HepG2 (cell line): ENCODE measurements around the gene PTH1R. TPM values are rescaled to one million over a fixed set of nuclear protein-coding genes. Genes with fewer than 3 reads are reported as not detected.
A peak's percentile ranks its signal among the peaks of the same experiment; 100 is the strongest.

Experiments used
- ATAC-seq: fragments of 200-7000 bp; cut with Tn5 transposase; 3 replicates; pipeline ENCODE4 v1.9.1; 2020; ENCODE audit warnings: mild to moderate bottlenecking, moderate library complexity
- BruUV-seq: library from RNA; stranded (reverse); fragments of 400-500 nt; replicated peaks from 2 replicates; lab custom pipeline; 2021; lab: Mats Ljungman, UMichigan
- CTCF ChIA-PET: fragments of 300-600 bp; formaldehyde crosslinking; extraction: SDS; loops from one replicate; lab custom pipeline; 2021; ENCODE audit warnings: low total read pairs, inconsistent platforms, low intra/inter-chr PET ratio; lab: Yijun Ruan, JAX
- POLR2A ChIA-PET: fragments of 350-600 bp; sonication (Branson Sonifier 250); formaldehyde crosslinking; loops from one replicate; lab custom pipeline; 2020; ENCODE audit warnings: antibody characterized with exemption, inconsistent platforms; lab: Yijun Ruan, JAX
- DNase-seq: peaks from one replicate; pipeline ENCODE4 v3.0.0-alpha.2; 2015; ENCODE audit warnings: low spot score
- FAIRE-seq: peaks from 3 replicates; lab custom pipeline; 2011; peaks lifted over from hg19 to GRCh38; lab: Jason Lieb, UNC
- H2AFZ ChIP-seq: one replicate; pipeline ENCODE4 v1.6.1; 2011; ENCODE audit warnings: low read length, inconsistent platforms
- H3K27ac ChIP-seq: fragments of 300-600 bp; 3 replicates; pipeline ENCODE4 v1.8.0; 2011; ENCODE audit warnings: mixed run types, mild to moderate bottlenecking, mixed read lengths, low read length, inconsistent platforms; ENCODE audit not compliant: insufficient read depth; ENCODE audit errors: extremely low read length
- H3K27me3 ChIP-seq, 2 experiments: fragments of 200-600 bp in 1 of 2; 2 replicates in 1 of 2; 3 replicates in 1 of 2; pipeline versions ENCODE4 v1.6.0 to v1.8.0; 2011; ENCODE audit warnings: low read length in 2 of 2, mild to moderate bottlenecking in 2 of 2, moderate library complexity in 2 of 2, inconsistent platforms in 1 of 2; ENCODE audit not compliant: insufficient read depth in 2 of 2, control insufficient read depth in 1 of 2
- H3K36me3 ChIP-seq, 2 experiments: fragments of 200-600 bp in 1 of 2; replicated peaks in 1 of 2; 2 replicates in 1 of 2; 3 replicates in 1 of 2; pipeline versions ENCODE4 v1.5.1 to v1.8.0; 2011; ENCODE audit warnings: low read length in 2 of 2, inconsistent platforms in 1 of 2; ENCODE audit not compliant: insufficient read depth in 2 of 2, control insufficient read depth in 1 of 2
- H3K4me1 ChIP-seq: 2 replicates; pipeline ENCODE4 v1.5.1; 2012; ENCODE audit warnings: low read length, inconsistent platforms; ENCODE audit not compliant: insufficient read depth
- H3K4me2 ChIP-seq: 2 replicates; pipeline ENCODE4 v1.6.0; 2011; ENCODE audit warnings: low read depth, low read length, inconsistent platforms
- H3K4me3 ChIP-seq, 3 experiments: fragments of 200-600 bp in 1 of 3; sonication (generic), shearing (Covaris generic) in 1 of 3; replicated peaks in 1 of 3; 2 replicates each; pipeline ENCODE4 v1.5.1; 2011 to 2016; ENCODE audit warnings: low read length in 3 of 3, inconsistent platforms in 2 of 3, low read depth in 2 of 3, mild to moderate bottlenecking in 2 of 3, control low read depth in 1 of 3, mixed read lengths in 1 of 3; ENCODE audit not compliant: insufficient read depth in 1 of 3
- H3K79me2 ChIP-seq: one replicate; pipeline ENCODE4 v1.6.1; 2011; ENCODE audit warnings: low read length, inconsistent platforms; ENCODE audit not compliant: insufficient read depth
- H3K9ac ChIP-seq: 2 replicates; pipeline ENCODE4 v1.6.0; 2011; ENCODE audit warnings: mild to moderate bottlenecking, low read depth, low read length, inconsistent platforms; ENCODE audit not compliant: insufficient read depth
- H3K9me3 ChIP-seq: 2 replicates; pipeline ENCODE4 v1.5.1; 2012; ENCODE audit warnings: mild to moderate bottlenecking, low read length
- H4K20me1 ChIP-seq: 2 replicates; pipeline ENCODE4 v1.6.0; 2011; ENCODE audit warnings: inconsistent platforms, mild to moderate bottlenecking, low read length, moderate library complexity; ENCODE audit not compliant: insufficient read depth
- NFIB ChIP-seq: sonication (generic); formaldehyde crosslinking; IDR thresholded peaks from 2 replicates; pipeline ENCODE4 v1.9.0; 2021; ENCODE audit warnings: missing genetic modification reagents, mild to moderate bottlenecking, borderline replicate concordance
- ZNF800 ChIP-seq: sonication (generic); formaldehyde crosslinking; IDR thresholded peaks from 2 replicates; pipeline ENCODE4 v1.4.0; 2020; ENCODE audit warnings: missing genetic modification reagents
- WGBS: methylation state at CpG from one replicate; pipeline ENCODE4 v1.1.6; 2017; ENCODE audit warnings: low lambda C conversion rate; 5-methylcytosine and 5-hydroxymethylcytosine counted together
- in situ Hi-C: cut with HindIII; loops from 2 replicates; pipeline ENCODE4 v1.10.0; 2017; ENCODE audit warnings: low pct_unique_long_range_greater_than_20kb; ENCODE audit not compliant: extremely low pct_ligation_motif_present
- intact Hi-C: fragments of 100-400 bp; cut with micrococcal nuclease; formaldehyde crosslinking; loops from one replicate; pipeline ENCODE4 v1.10.0; 2022; ENCODE audit not compliant: unreplicated experiment
- polyA plus RNA-seq, 8 experiments: library from polyadenylated mRNA; depleted of rRNA in 3 of 8; stranded (reverse) in 7 of 8; unstranded in 1 of 8; fragments of >200 nt; fragmentation: Illumina TruSeq in 4 of 8; extraction: Trizol in 4 of 8; gene quantifications; 2 replicates each; pipeline versions ENCODE4 v1.2.1 to v1.2.3, GENCODE V29; 2011 to 2016; ENCODE audit warnings: low read depth in 4 of 8, missing spikeins in 1 of 8, mixed read lengths in 1 of 8; ENCODE audit not compliant: insufficient read depth in 1 of 8
- total RNA-seq, 5 experiments: library from RNA; depleted of rRNA; stranded (reverse); fragments of >200 nt; fragmentation: Illumina TruSeq; extraction: Trizol; gene quantifications; 2 replicates each; pipeline ENCODE4 v1.2.3, GENCODE V29; 2016; ENCODE audit warnings: low read depth in 1 of 5
- TF ChIP-seq, protein P1 (sequence below): sonication (generic); formaldehyde crosslinking; IDR thresholded peaks from 2 replicates; pipeline ENCODE4 v1.4.0; 2020; ENCODE audit warnings: missing genetic modification reagents

Gene PTH1R
- total and polyA plus RNA-seq, 2 of the 13 experiments (the other 11 are each of a cell fraction or from before 2014, with no cell fraction given): not detected

- FAIRE-seq: no peak
- peaks cover 75% of the 10 kb centered on the region for H3K4me1 ChIP-seq
- BruUV-seq: no TSS peak
- no peak for ATAC-seq
- WGBS: 91% methylated on average over 6 of the region's 7 CpGs
- peak overlapping the region; percentile 52 for H3K27ac ChIP-seq
- POLR2A ChIA-PET: interaction anchor here (1.3 to 2.1 kb wide), 4 partner anchors 15 to 47 kb away, joined by 5 to 6 read pairs (median 6); partner anchors contain the start of genes CCDC12 and NBEAL2
- peaks cover 12 to 49% of the 10 kb centered on the region in 2 experiments for H3K36me3 ChIP-seq
- peak overlapping the region; percentile 12 for H3K4me2 ChIP-seq
- in situ Hi-C loops (loop anchor here (5.0 kb wide), 1 partner anchor 50 kb away; no protein-coding TSS in a partner anchor), intact Hi-C loops (no loop called here)
- H4K20me1 ChIP-seq: peaks cover 32% of the 10 kb centered on the region
- H3K79me2 ChIP-seq: peaks cover 64% of the 10 kb centered on the region
- no peak for DNase-seq
- CTCF ChIA-PET: no interaction called here
- H3K27me3 ChIP-seq: no peaks in the 10 kb centered on the region
- no peak overlapping the region for H2AFZ ChIP-seq
- no peak overlapping the region for H3K9ac ChIP-seq
- TF ChIP-seq, protein P1, sequence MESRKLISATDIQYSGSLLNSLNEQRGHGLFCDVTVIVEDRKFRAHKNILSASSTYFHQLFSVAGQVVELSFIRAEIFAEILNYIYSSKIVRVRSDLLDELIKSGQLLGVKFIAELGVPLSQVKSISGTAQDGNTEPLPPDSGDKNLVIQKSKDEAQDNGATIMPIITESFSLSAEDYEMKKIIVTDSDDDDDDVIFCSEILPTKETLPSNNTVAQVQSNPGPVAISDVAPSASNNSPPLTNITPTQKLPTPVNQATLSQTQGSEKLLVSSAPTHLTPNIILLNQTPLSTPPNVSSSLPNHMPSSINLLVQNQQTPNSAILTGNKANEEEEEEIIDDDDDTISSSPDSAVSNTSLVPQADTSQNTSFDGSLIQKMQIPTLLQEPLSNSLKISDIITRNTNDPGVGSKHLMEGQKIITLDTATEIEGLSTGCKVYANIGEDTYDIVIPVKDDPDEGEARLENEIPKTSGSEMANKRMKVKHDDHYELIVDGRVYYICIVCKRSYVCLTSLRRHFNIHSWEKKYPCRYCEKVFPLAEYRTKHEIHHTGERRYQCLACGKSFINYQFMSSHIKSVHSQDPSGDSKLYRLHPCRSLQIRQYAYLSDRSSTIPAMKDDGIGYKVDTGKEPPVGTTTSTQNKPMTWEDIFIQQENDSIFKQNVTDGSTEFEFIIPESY (CRISPR knock-in tag): peak; percentile 50; the same call in 1 of the 2 replicates
- TF ChIP-seq ZNF800 (CRISPR knock-in tag) (no peak), NFIB (CRISPR knock-in tag) (no peak)
- H3K4me3 ChIP-seq: no peak overlapping the region; a peak in 1 of 6 replicates
- no peaks in the 10 kb centered on the region for H3K9me3 ChIP-seq
Observed at GRCh38 chr3:46932455-46933225, 55.1 kb downstream of the PTH1R start.
